ENCODE data around the gene FBXO24.
A peak's percentile ranks its signal among the peaks of the same experiment; 100 is the strongest.

The FBXO24 gene

GRCh38 chr7:100626530-100627237, 40.6 kb downstream of the FBXO24 start:
- DNase-seq: peak; percentile 44

- DNase-seq: no peak
These were observed 41.1 kb downstream of the FBXO24 start for GRCh38 chr7:100627238-100627549.

- no peak for DNase-seq
These were observed 43.1 kb downstream of the FBXO24 start for GRCh38 chr7:100629117-100629716.

- no peak for DNase-seq
These were observed 43.9 kb downstream of the FBXO24 start for GRCh38 chr7:100630066-100630465.

- DNase-seq: no peak
These were observed 47.0 kb downstream of the FBXO24 start for GRCh38 chr7:100632951-100633717.

- no peak for DNase-seq
These were observed 53.9 kb downstream of the FBXO24 start for GRCh38 chr7:100639995-100640516.

- no peak for DNase-seq
These were observed 54.7 kb downstream of the FBXO24 start for GRCh38 chr7:100640517-100641440.

GRCh38 chr7:100641463-100641859, 55.3 kb downstream of the FBXO24 start, which contains the start of gene TFR2:
TFR2 (minus strand) TSS chr7:100641552; CDS start chr7:100641509, 43 bp downstream.
- no peak for DNase-seq

GRCh38 chr7:100641860-100642533, 55.9 kb downstream of the FBXO24 start:
- DNase-seq: no peak

GRCh38 chr7:100642534-100642907, 56.4 kb downstream of the FBXO24 start:
- DNase-seq: no peak

- DNase-seq: no peak
These were observed 63.9 kb downstream of the FBXO24 start for GRCh38 chr7:100649826-100650565.
